B cell (primary cell): ENCODE data around the gene PTH1R. TPM values are rescaled to one million over a fixed set of nuclear protein-coding genes. Genes with fewer than 3 reads are reported as not detected.

Source experiments
- ATAC-seq: fragments of 200-7000 bp; cut with Tn5 transposase; one replicate; pipeline ENCODE4 v1.10.0; 2021; ENCODE audit warnings: low read depth, mild to moderate bottlenecking, moderate number of reproducible peaks, moderate library complexity
- CTCF ChIA-PET: fragments of 350-600 bp; sonication (Branson Sonifier 250); formaldehyde crosslinking; loops from one replicate; lab custom pipeline; 2021; ENCODE audit warnings: antibody characterized with exemption, inconsistent platforms; lab: Charles Lee
- POLR2A ChIA-PET: fragments of 350-600 bp; sonication (Branson Sonifier 250); formaldehyde crosslinking; loops from one replicate; lab custom pipeline; 2021; ENCODE audit warnings: antibody characterized with exemption; lab: Charles Lee
- DNase-seq: peaks from one replicate; pipeline ENCODE4 v3.0.0; 2013
- H2AFZ ChIP-seq: 2 replicates; pipeline ENCODE4 v1.6.1; 2012; ENCODE audit warnings: mild to moderate bottlenecking, low read depth, low read length; ENCODE audit not compliant: insufficient read depth, poor library complexity, severe bottlenecking
- H3K27ac ChIP-seq, 2 donors: 1 replicate in 1 of 2; 2 replicates in 1 of 2; pipeline ENCODE4 v1.5.1; 2012 to 2013; ENCODE audit warnings: low read length in 2 of 2, mild to moderate bottlenecking in 2 of 2, moderate library complexity in 1 of 2
- H3K27me3 ChIP-seq, 4 experiments: fragments of 200-600 bp in 1 of 4; sonication (generic) in 1 of 4; replicated peaks in 1 of 4; 1 replicate in 2 of 4; 2 replicates in 2 of 4; pipeline versions ENCODE4 v1.6.1 to v1.7.0; 2013 to 2016; ENCODE audit warnings: low read length in 3 of 4, mild to moderate bottlenecking in 2 of 4, mixed read lengths in 1 of 4, moderate library complexity in 1 of 4; ENCODE audit not compliant: insufficient read depth in 4 of 4, control insufficient read depth in 3 of 4; ENCODE audit errors: control extremely low read depth in 1 of 4
- H3K36me3 ChIP-seq, 2 experiments: replicated peaks in 1 of 2; 1 replicate in 1 of 2; 2 replicates in 1 of 2; pipeline versions ENCODE4 v1.6.1 to v1.7.1; 2013; ENCODE audit warnings: low read length in 1 of 2; ENCODE audit not compliant: insufficient read depth in 2 of 2, control insufficient read depth in 1 of 2; ENCODE audit errors: control extremely low read depth in 1 of 2, extremely low read depth in 1 of 2
- H3K4me1 ChIP-seq, 2 donors: fragments of 200-600 bp in 1 of 2; sonication (generic) in 1 of 2; 1 replicate in 1 of 2; 2 replicates in 1 of 2; pipeline versions ENCODE4 v1.5.1 to v1.6.1; 2013 to 2017; ENCODE audit warnings: low read length in 2 of 2; ENCODE audit not compliant: control insufficient read depth in 2 of 2, insufficient read depth in 2 of 2
- H3K4me2 ChIP-seq: replicated peaks from 2 replicates; pipeline ENCODE3; 2012; ENCODE audit warnings: mild to moderate bottlenecking, low read depth, low read length; ENCODE audit not compliant: poor library complexity, severe bottlenecking
- H3K4me3 ChIP-seq, 5 experiments: fragments of 200-600 bp in 1 of 5; sonication (generic) in 1 of 5; 1 replicate in 3 of 5; 2 replicates in 2 of 5; pipeline versions ENCODE4 v1.5.1 to v1.7.0; 2011 to 2016; ENCODE audit warnings: low read length in 4 of 5, mild to moderate bottlenecking in 4 of 5, low read depth in 2 of 5, control low read depth in 1 of 5, moderate library complexity in 1 of 5; ENCODE audit not compliant: insufficient read depth in 1 of 5; ENCODE audit errors: control extremely low read depth in 1 of 5, extremely low read depth in 1 of 5
- H3K79me2 ChIP-seq: fragments of 200-600 bp; sonication (generic); one replicate; pipeline ENCODE4 v1.6.0; 2016; ENCODE audit warnings: low read length; ENCODE audit not compliant: control insufficient read depth, insufficient read depth
- H3K9ac ChIP-seq: fragments of 200-600 bp; sonication (generic); 2 replicates; pipeline ENCODE4 v1.6.1; 2017; ENCODE audit warnings: mild to moderate bottlenecking, low read length, moderate library complexity
- H3K9me3 ChIP-seq, 3 donors: one replicate each; pipeline versions ENCODE4 v1.6.1 to v1.7.1; 2013; ENCODE audit warnings: low read length in 2 of 3; ENCODE audit not compliant: control insufficient read depth in 2 of 3, insufficient read depth in 1 of 3; ENCODE audit errors: control extremely low read depth in 1 of 3
- H4K20me1 ChIP-seq: 2 replicates; pipeline ENCODE4 v1.6.0; 2012; ENCODE audit warnings: mild to moderate bottlenecking, low read length; ENCODE audit not compliant: insufficient read depth, control insufficient read depth, poor library complexity, severe bottlenecking
- H3K27ac Mint-ChIP-seq: one replicate; pipeline ENCODE4 v1.8.0; 2021; ENCODE audit warnings: mixed read lengths
- H3K27me3 Mint-ChIP-seq: one replicate; pipeline ENCODE4 v1.8.0; 2021; ENCODE audit warnings: mixed read lengths
- H3K4me1 Mint-ChIP-seq: one replicate; pipeline ENCODE4 v1.8.0; 2021; ENCODE audit warnings: mixed read lengths
- H3K4me3 Mint-ChIP-seq: one replicate; pipeline ENCODE4 v1.8.0; 2021; ENCODE audit warnings: mixed read lengths
- H3K9me3 Mint-ChIP-seq: one replicate; pipeline ENCODE4 v1.8.0; 2022; ENCODE audit warnings: mixed read lengths; ENCODE audit not compliant: insufficient read depth
- CTCF ChIP-seq: fragments of 200-600 bp; IDR thresholded peaks from one replicate; pipeline ENCODE4 v1.8.0; 2022; ENCODE audit warnings: antibody characterized with exemption, mild to moderate bottlenecking
- EZH2 ChIP-seq: IDR thresholded peaks from 2 replicates; pipeline ENCODE4 v1.6.1; 2012; ENCODE audit warnings: borderline replicate concordance, low read depth, mild to moderate bottlenecking, moderate library complexity, low read length; ENCODE audit not compliant: insufficient read depth, poor library complexity, severe bottlenecking
- WGBS: methylation state at CpG from one replicate; pipeline ENCODE4 v1.1.5; 2013; ENCODE audit warnings: missing lambda C conversion rate; ENCODE audit not compliant: insufficient coverage; 5-methylcytosine and 5-hydroxymethylcytosine counted together
- intact Hi-C: fragments of 100-400 bp; cut with micrococcal nuclease; formaldehyde crosslinking; loops from one replicate; pipeline ENCODE4 v1.10.0; 2022
- polyA plus RNA-seq: library from polyadenylated mRNA; depleted of rRNA; stranded (reverse); fragments of >200 nt; gene quantifications from 2 replicates; pipeline ENCODE4 v1.2.3, GENCODE V29; 2012
- total RNA-seq, 2 donors: library from RNA; stranded (reverse); fragments of 120-200 nt in 1 of 2; gene quantifications; 1 replicate in 1 of 2; 2 replicates in 1 of 2; pipeline versions ENCODE4 v1.2.3 to v1.2.4, GENCODE V29; 2013 to 2022

PTH1R gene
- total and polyA plus RNA-seq, 2 donors (not counting 1 experiment from before 2014, with no cell fraction given), result not detected

DNA sequence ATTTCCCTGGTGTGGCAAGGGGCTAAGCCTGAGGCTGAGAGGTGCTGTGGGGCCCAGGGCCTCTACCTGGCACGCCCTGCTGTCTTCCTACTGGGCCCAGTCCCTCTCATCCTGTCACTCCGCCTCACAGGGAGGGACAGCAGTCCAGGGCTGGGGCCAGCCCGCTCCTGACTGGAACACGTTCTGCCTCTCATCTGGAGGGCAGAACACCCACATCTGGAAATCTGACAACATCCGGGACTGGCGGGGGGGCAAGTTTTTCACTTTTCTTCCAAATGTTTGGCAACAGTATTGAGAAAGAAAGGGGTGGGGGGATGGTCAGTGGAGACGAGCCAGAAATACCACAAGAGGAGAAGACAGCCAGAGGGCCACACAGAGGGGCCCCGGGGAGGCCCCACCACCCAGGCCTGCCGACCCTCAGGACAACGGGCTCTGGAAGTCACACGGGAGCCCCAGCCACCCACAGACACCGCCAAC lies 12.5 kb upstream of the PTH1R start:
- H3K4me3 ChIP-seq, result no peak overlapping the region
- TF ChIP-seq CTCF (no peak), EZH2 (no peak)
- CTCF ChIA-PET, result interaction anchor here (1.4 to 3.5 kb wide), 2 partner anchors 30 to 134 kb away, joined by 6 to 30 read pairs; no protein-coding TSS in a partner anchor
- intact Hi-C loops, result no loop called here
- peaks cover 0 to 13% (median 0%) of the 10 kb centered on the region in 4 experiments for H3K27me3 ChIP-seq
- H2AFZ ChIP-seq, result no peak overlapping the region
- H3K79me2 ChIP-seq, result no peaks in the 10 kb centered on the region
- H3K9ac ChIP-seq, result no peak overlapping the region
- Mint-ChIP-seq H3K9me3 (no peaks in the 10 kb centered on the region), H3K4me3 (no peak overlapping the region), H3K27me3 (peaks cover 16% of the 10 kb centered on the region), H3K4me1 (no peaks in the 10 kb centered on the region), H3K27ac (no peak overlapping the region)
- ATAC-seq (no peak), DNase-seq (no peak)
- WGBS, result 86% methylated on average over 12 of the region's 12 CpGs
- POLR2A ChIA-PET, result no interaction called here
- H3K27ac ChIP-seq, result no peak overlapping the region
- H4K20me1 ChIP-seq, result no peaks in the 10 kb centered on the region
- H3K4me2 ChIP-seq, result no peak overlapping the region
- H3K36me3 ChIP-seq, result no peaks in the 10 kb centered on the region
- H3K4me1 ChIP-seq, result no peaks in the 10 kb centered on the region
- no peaks in the 10 kb centered on the region for H3K9me3 ChIP-seq

- no peak overlapping the region for H3K27ac Mint-ChIP-seq
- no peaks in the 10 kb centered on the region for H3K4me1 Mint-ChIP-seq
- intact Hi-C loops, result no loop called here
- no peak overlapping the region for H3K4me3 Mint-ChIP-seq
- peaks cover 18% of the 10 kb centered on the region for H3K27me3 Mint-ChIP-seq
- Histone ChIP-seq H3K4me3 (no peak overlapping the region), H3K9me3 (no peaks in the 10 kb centered on the region), H2AFZ (no peak overlapping the region), H3K36me3 (no peaks in the 10 kb centered on the region), H4K20me1 (no peaks in the 10 kb centered on the region), H3K27me3 (peaks cover 0 to 13% (median 0%) of the 10 kb centered on the region in 4 experiments), H3K27ac (no peak overlapping the region), H3K4me1 (no peaks in the 10 kb centered on the region), H3K79me2 (no peaks in the 10 kb centered on the region), H3K9ac (no peak overlapping the region), H3K4me2 (no peak overlapping the region)
- DNase-seq (no peak), ATAC-seq (no peak)
- WGBS, result 57% methylated on average over 2 of the region's 2 CpGs
- ChIA-PET CTCF (interaction anchor here (1.0 to 3.6 kb wide), 6 partner anchors 30 to 505 kb away, joined by 3 to 30 read pairs (median 6); no protein-coding TSS in a partner anchor), POLR2A (no interaction called here)
- TF ChIP-seq EZH2 (no peak), CTCF (no peak)
- no peaks in the 10 kb centered on the region for H3K9me3 Mint-ChIP-seq
Measured at GRCh38 chr3:46865546-46865945, 12.0 kb upstream of the PTH1R start.
